Measurements from ENCODE around the gene ATP8A1. TPM values are rescaled to one million over a fixed set of nuclear protein-coding genes. Genes with fewer than 3 reads are reported as not detected.

Gene ATP8A1
- total RNA-seq, 1 donor from 2014 or later: 44.0 TPM

DNA sequence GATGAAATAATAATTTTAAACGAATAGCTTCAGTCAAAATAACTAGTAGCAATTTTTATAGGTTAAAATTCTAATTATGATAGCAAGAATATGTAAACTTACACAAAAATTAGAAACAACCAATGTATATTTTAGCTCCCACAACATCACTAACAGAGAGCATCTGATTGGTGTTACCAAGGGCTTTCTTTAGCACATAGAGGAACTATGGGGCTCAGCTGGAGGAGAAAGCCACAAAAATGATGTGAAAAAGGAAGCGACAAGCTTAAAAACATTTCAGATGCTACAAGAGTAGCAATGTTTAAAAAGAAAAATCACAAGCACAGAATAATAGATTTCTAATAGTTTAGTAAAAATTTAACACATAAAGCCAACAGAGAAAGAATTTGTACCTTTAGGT lies 56.3 kb downstream of the ATP8A1 start:
- no peak overlapping the region for H3K27ac Mint-ChIP-seq (ENCODE audit: unreplicated experiment)
- no peaks in the 10 kb centered on the region for H3K4me1 Mint-ChIP-seq (ENCODE audit: unreplicated experiment)
- DNase-seq (ENCODE audit: low spot score): no peak
- no peak overlapping the region for H3K4me3 Mint-ChIP-seq (ENCODE audit: unreplicated experiment)
- H3K36me3 Mint-ChIP-seq (ENCODE audit: low read depth, unreplicated experiment): no peaks in the 10 kb centered on the region
- TF ChIP-seq, protein P1, sequence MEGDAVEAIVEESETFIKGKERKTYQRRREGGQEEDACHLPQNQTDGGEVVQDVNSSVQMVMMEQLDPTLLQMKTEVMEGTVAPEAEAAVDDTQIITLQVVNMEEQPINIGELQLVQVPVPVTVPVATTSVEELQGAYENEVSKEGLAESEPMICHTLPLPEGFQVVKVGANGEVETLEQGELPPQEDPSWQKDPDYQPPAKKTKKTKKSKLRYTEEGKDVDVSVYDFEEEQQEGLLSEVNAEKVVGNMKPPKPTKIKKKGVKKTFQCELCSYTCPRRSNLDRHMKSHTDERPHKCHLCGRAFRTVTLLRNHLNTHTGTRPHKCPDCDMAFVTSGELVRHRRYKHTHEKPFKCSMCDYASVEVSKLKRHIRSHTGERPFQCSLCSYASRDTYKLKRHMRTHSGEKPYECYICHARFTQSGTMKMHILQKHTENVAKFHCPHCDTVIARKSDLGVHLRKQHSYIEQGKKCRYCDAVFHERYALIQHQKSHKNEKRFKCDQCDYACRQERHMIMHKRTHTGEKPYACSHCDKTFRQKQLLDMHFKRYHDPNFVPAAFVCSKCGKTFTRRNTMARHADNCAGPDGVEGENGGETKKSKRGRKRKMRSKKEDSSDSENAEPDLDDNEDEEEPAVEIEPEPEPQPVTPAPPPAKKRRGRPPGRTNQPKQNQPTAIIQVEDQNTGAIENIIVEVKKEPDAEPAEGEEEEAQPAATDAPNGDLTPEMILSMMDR (IDR thresholded peaks at IDR 0.05; ENCODE audit: unreplicated experiment): no peak
- H3K9me3 Mint-ChIP-seq (ENCODE audit: unreplicated experiment): no peaks in the 10 kb centered on the region
- H3K27me3 Mint-ChIP-seq (ENCODE audit: unreplicated experiment): no peaks in the 10 kb centered on the region

DNA sequence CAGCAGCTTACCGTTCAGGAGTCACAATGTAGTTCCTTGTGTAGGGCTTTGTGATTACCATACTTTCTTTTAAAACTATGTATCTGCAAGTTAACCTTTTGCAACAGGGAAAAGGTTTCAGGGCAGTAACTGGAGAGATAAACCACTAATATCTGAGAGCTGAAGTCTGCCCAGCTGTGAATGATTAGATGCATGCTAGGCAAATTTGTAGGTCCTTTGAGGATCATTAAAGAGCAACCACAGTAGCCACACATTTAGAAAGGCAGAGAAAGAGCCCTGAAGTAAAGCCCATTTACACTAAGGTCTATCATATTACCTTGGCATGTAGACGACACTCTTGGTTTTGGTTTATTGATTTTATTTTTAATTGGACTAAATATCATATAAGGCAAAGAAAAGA lies 60.0 kb downstream of the ATP8A1 start:
- no peak overlapping the region for H3K27ac Mint-ChIP-seq (ENCODE audit: unreplicated experiment)
- no peaks in the 10 kb centered on the region for H3K36me3 Mint-ChIP-seq (ENCODE audit: low read depth, unreplicated experiment)
- TF ChIP-seq, protein P1 (IDR thresholded peaks at IDR 0.05; ENCODE audit: unreplicated experiment): no peak
- no peak for DNase-seq (ENCODE audit: low spot score)
- H3K4me1 Mint-ChIP-seq (ENCODE audit: unreplicated experiment): no peaks in the 10 kb centered on the region
- H3K27me3 Mint-ChIP-seq (ENCODE audit: unreplicated experiment): no peaks in the 10 kb centered on the region
- H3K9me3 Mint-ChIP-seq (ENCODE audit: unreplicated experiment): no peaks in the 10 kb centered on the region
- no peak overlapping the region for H3K4me3 Mint-ChIP-seq (ENCODE audit: unreplicated experiment)

DNA sequence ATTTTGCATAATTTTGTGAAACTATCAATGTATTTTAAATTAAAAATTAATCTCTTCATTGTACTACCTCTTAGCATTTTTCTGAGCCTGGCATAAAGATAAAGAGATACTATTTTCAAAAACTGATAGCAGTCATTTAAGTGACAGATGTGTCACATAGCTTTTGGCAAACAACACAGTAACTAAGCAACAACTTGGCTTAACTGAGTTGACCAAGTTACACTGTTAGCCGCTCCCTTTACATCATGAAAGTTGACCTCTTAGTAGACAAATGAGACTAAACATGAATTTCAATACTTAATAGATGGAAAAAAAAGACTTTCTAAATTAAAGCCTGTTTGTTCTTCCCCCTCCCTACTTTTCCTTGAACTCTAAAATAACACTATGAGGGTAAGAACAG lies 62.0 kb downstream of the ATP8A1 start:
- Mint-ChIP-seq H3K27me3 (ENCODE audit: unreplicated experiment) (no peaks in the 10 kb centered on the region), H3K4me1 (ENCODE audit: unreplicated experiment) (no peaks in the 10 kb centered on the region), H3K4me3 (ENCODE audit: unreplicated experiment) (no peak overlapping the region), H3K36me3 (ENCODE audit: low read depth, unreplicated experiment) (no peaks in the 10 kb centered on the region), H3K9me3 (ENCODE audit: unreplicated experiment) (no peaks in the 10 kb centered on the region), H3K27ac (ENCODE audit: unreplicated experiment) (no peak overlapping the region)
- no peak for DNase-seq (ENCODE audit: low spot score)
- TF ChIP-seq, protein P1 (IDR thresholded peaks at IDR 0.05; ENCODE audit: unreplicated experiment): no peak

DNA sequence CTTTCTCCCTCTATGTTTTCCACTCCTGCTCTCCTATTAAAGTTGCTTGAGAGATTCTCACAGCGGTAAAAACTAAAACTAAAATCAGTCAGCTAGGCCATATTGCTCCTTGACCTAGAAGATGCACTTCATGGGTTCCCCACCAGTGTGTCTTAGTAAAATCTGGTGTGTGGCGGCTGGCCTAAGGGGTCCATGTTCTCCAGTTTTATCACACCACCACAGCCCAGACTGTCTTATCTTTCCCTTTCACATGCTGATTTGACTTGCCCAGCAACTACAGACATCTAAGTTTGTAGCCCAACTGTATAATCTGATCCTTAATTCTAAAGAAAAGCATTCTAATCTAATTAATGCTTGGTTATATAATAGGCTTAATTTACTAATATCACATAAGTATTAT lies 68.0 kb downstream of the ATP8A1 start:
- no peaks in the 10 kb centered on the region for H3K9me3 Mint-ChIP-seq (ENCODE audit: unreplicated experiment)
- no peaks in the 10 kb centered on the region for H3K4me1 Mint-ChIP-seq (ENCODE audit: unreplicated experiment)
- H3K27ac Mint-ChIP-seq (ENCODE audit: unreplicated experiment): no peak overlapping the region
- TF ChIP-seq, protein P1 (IDR thresholded peaks at IDR 0.05; ENCODE audit: unreplicated experiment): no peak
- no peak for DNase-seq (ENCODE audit: low spot score)
- H3K27me3 Mint-ChIP-seq (ENCODE audit: unreplicated experiment): no peaks in the 10 kb centered on the region
- H3K4me3 Mint-ChIP-seq (ENCODE audit: unreplicated experiment): no peak overlapping the region
- H3K36me3 Mint-ChIP-seq (ENCODE audit: low read depth, unreplicated experiment): no peaks in the 10 kb centered on the region

DNA sequence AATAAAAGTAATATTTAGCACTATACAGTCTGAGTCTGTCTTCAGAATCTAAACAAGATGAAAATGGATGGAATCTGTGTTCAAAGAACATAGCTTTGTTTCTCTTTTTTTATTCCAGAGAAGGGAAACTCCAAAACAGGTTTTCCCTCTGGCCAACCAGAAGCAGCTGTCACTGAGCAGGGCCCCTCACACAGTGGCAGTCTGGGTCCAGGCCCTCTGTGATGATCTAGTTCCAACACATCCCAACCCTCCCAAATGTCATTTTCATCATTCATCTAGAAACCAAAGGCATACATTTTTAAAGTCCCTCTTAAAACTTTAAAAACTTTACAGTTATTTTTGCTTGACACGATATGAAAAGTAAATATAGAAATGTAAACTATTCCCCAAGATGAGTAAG lies 70.1 kb downstream of the ATP8A1 start:
- no peak overlapping the region for H3K27ac Mint-ChIP-seq (ENCODE audit: unreplicated experiment)
- TF ChIP-seq, protein P1 (IDR thresholded peaks at IDR 0.05; ENCODE audit: unreplicated experiment): no peak
- H3K4me1 Mint-ChIP-seq (ENCODE audit: unreplicated experiment): no peaks in the 10 kb centered on the region
- H3K9me3 Mint-ChIP-seq (ENCODE audit: unreplicated experiment): no peaks in the 10 kb centered on the region
- DNase-seq (ENCODE audit: low spot score): no peak
- no peaks in the 10 kb centered on the region for H3K27me3 Mint-ChIP-seq (ENCODE audit: unreplicated experiment)
- no peaks in the 10 kb centered on the region for H3K36me3 Mint-ChIP-seq (ENCODE audit: low read depth, unreplicated experiment)
- H3K4me3 Mint-ChIP-seq (ENCODE audit: unreplicated experiment): no peak overlapping the region

All from endothelial cell (in vitro differentiated cells).